Activated T-cell treated with anti-CD3 and anti-CD28 coated beads, Interleukin-2, amount 50 U/mL, for 1 hour (primary cell): ENCODE results near the gene ACP1.
A peak's percentile ranks its signal among the peaks of the same experiment; 100 is the strongest.

Experiments used
- DNase-seq: peaks from one replicate; pipeline ENCODE4 v3.0.0-alpha.2; 2020

ACP1 gene

GRCh38 chr2:264493-265468 is at the start of gene ACP1:
Gene ACP1 (plus strand): TSS chr2:264947. CDS start chr2:264965, 18 bp downstream.
- peak; percentile 95 for DNase-seq

GRCh38 chr2:216068-216467 is 48.7 kb upstream of the ACP1 start:
- DNase-seq: no peak

GRCh38 chr2:223451-223850 is 41.3 kb upstream of the ACP1 start:
- DNase-seq: no peak

DNA sequence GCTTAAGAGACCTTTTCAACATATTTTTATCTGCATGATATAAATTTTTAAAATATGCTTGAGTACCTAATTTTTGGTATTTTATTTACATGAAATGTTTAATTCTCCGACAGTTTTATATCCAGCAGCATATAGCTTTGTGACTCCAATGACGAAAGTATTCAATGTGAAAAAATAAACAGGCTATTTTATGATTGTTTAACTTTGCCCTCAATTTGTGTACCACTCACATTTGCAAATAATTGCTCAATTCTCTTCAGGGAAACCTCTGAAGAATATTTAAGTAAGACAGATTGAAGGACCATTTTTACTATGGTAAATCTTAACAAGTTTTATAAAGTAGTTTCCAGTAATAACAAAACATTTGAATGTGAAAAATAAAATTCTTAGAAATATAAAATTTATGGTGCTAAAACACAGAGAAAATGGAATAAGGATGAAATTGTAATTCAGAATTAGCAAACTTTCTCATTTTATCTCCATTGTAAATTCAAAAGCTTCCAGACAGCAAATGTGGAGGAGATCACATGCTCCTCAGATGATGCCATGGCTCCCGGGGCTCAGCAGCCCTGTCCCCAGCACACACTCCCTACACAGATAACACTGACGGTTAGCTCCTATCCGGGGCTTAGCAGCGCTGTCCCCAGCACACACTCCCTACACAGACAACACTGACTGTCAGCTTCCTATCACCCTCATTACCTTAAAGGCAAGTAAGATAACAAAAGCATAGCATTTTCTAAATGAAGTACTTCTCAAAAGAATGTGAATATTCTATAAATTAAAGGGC is 40.6 kb upstream of the ACP1 start:
- DNase-seq: no peak

DNA sequence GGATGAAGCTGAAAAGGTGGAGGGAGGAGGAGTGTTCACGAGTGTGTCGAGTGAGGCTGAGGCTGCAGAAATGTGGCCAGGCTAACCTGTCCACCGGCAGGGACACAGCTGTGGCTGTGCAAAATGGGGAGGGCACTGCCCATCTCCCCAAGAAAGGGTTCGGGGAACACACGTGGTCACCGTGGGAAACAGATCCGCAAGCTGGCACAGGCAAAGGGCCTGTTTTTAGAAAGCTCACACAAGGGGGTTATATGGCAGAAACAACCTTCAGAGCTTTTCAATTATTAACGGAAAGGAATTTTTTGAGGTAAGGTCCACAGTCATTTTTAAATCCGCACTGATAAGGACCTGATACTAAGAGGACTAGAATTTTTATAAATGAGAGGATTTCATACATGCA is 36.6 kb upstream of the ACP1 start:
- DNase-seq: no peak

- no peak for DNase-seq
Observed at GRCh38 chr2:228518-229278, 36.0 kb upstream of the ACP1 start.

- DNase-seq: no peak
Observed at GRCh38 chr2:231521-232185, 33.1 kb upstream of the ACP1 start.

DNA sequence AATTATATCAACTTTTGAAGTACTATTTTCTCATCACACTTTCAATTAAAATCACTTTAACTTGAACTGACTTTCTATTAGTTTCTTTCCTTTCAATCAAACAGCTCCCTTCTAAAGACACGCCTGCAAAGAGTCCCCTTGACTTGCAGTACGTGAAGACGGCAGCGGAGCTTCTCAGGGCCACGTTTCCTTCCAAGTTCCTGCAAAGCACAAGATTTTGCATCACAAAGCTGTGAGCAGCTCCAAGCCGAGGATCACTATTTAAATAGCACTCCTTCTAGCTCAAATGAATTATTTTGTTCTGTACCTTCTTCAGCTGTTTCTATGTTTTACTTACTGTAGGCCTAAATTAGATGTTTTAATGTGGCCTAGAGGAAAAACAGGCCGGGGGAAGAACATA is 31.7 kb upstream of the ACP1 start:
- DNase-seq: no peak

GRCh38 chr2:234421-234820 is 30.3 kb upstream of the ACP1 start:
- DNase-seq: no peak

DNA sequence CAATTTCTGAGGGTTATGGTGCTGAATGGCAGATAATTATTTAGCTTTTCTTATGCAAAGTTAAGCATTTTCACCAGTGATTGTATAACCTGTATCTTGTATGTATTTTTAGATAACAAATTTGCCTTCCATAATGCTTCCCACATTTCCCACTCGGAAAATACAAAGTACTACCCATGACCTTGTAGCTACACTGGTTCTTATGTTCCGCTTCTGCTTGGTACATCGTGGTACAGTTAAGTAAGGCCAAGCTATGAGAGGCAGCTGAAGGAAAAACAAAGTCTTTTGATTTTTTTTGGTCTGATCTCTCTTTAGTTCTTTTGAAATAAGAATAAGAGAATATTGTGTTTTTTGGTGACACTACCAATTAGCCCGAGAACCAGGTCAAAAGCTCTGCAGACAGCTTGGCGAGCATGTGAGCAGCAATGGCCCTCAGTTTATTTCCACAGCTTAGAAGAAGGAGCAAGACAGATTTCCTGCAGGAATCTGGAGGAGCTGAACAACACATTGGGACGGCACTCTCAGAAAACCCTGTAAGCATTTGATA is 27.7 kb upstream of the ACP1 start:
- no peak for DNase-seq

DNA sequence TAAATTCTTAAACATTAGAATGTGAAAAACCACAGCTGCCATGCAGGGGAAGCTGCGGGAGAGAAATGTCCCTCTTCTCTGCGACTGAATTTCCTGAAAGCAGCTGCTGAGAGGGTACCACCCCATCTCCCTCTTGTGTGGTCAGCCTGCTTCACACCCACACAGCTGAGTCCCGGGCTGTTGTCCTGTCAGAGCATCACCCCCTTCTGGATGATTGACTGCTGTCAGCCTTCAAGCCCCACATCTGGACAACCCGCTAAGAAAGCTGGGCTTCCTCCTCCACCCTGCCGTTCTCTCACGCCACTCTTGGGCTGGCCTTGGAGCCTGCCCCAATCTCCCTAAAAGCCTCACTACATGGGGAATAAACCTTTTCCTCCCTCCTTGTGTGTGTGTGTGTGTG is 26.9 kb upstream of the ACP1 start:
- no peak for DNase-seq

GRCh38 chr2:238431-238830 is 26.3 kb upstream of the ACP1 start:
- DNase-seq: no peak

DNA sequence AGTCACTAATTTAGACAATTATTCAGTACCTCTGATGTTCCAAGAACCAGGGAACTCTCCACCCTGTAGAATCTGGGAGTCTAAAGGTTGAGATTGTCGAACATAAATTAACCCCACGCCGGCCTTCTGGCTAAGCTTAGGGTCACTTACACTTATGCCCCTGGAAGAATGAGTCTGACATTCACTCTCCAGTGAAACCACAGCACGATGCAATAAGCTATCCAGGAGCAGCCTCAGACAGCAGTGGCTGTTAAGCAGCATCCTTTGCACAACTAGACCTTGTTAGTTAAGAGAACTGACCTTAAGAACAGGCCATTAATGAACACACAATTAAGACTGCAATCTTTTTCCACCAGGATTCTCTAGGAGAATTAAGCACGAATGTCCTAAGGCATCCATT is 25.9 kb upstream of the ACP1 start:
- no peak for DNase-seq

- DNase-seq: no peak
Observed at GRCh38 chr2:244547-244946, 20.2 kb upstream of the ACP1 start.

DNA sequence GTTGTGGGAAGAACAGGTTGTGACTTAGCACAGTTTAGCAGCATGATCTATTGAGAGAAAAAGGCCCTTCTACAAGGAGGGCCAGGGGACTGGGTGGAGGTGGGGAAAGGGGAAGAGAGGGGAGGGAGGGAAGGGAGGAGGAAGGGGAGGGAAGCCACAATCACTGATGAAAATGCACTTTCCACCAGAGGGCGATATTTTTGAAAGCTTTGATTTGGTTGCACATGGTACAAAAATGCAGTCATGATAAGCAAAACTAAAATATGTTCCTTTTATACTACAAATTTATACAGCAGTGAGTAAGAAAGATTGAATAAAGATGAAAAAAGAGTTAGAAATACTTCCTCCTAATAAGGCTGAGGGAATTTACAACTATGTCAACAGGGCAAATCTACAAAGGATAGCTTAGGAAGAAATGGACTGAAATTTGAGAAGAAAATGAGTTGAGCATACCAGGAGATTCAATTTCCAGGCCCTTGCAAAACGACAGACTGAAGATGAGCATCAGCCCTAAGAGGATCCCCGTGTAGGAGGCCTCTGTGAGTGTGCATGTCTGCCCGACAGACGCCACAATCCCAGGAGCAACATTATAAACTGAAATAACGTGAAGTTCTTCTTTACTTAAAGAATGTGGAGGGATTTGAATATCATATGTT is 18.1 kb upstream of the ACP1 start:
- no peak for DNase-seq

GRCh38 chr2:248724-249123 is 16.0 kb upstream of the ACP1 start:
- no peak for DNase-seq

GRCh38 chr2:249538-250042 is 15.2 kb upstream of the ACP1 start:
- no peak for DNase-seq

- DNase-seq: no peak
Observed at GRCh38 chr2:252001-252602, 12.6 kb upstream of the ACP1 start.

DNA sequence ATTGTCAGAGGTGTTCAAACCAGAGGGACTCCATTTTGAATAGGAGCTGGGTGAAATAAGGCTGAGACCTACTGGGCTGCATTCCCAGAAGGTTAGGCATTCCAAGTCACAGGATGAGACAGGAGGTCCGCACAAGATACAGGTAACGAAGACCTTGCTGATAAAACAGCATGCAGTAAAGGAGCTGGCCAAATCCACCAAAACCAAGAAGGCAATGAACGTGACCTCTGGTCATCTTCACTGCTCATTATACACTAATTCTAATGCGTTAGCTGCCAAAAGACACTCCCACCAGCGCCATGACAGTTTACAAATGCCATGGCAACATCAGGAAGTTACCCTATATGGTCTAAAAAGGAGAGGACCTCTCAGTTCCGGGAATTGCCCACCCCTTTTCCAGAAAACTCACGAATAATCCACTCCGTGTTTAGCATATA is 11.5 kb upstream of the ACP1 start:
- no peak for DNase-seq

- no peak for DNase-seq
Observed at GRCh38 chr2:254241-254640, 10.5 kb upstream of the ACP1 start.

GRCh38 chr2:255195-255594 is 9.6 kb upstream of the ACP1 start:
- no peak for DNase-seq
